Epidermal melanocyte (primary cell): ENCODE measurements around the gene ASPM.
"Not testable (repeated sequence)": the region's sequence is repeated elsewhere in the genome, so short reads cannot be mapped to it uniquely, and the experiment has no call there.

ENCODE experiments used
- DNase-seq: peaks from one replicate; pipeline ENCODE4 v3.0.0; 2011; ENCODE audit warnings: low spot score; ENCODE audit not compliant: insufficient read length

The ASPM gene

DNA sequence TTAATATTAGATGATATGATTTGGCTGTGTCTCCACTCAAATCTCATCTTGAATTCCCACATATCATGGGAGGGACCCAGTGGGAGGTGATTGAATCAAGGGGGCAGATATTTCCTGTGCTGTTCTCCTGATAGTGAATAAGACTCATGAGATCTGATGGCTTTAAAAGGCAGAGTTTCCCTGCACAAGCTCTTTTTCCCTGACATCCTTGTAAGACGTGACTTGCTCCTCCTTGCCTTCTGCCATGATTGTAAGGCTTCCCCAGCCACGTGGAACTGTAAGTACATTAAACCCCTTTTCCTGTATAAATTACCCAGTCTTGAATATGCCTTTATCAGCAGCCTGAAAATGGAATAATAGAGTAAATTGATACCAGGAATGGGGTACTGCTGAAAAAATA is 66.1 kb downstream of the ASPM start:
- DNase-seq: no peak

- DNase-seq: no peak
Observed at GRCh38 chr1:197076585-197076984, 69.9 kb downstream of the ASPM start.

- DNase-seq: no peak
Observed at GRCh38 chr1:197073978-197074377, 72.5 kb downstream of the ASPM start.

DNA sequence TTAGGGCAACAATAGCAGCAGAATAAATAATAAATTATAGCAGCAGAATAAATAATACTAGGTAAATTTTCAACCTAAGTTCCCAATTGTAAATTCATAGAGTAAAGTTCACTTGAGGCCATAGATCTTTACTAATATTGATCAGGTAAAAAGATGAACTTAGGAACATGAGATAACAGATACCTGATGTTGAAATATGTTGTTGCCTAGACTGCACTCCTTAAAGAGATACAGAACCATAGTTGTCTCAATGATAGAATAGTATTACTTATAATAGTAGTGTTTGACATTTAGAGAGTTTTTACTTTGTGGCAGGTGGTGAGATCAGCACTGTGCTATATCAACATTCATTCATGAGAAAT is 79.0 kb downstream of the ASPM start:
- no peak for DNase-seq

- no peak for DNase-seq
Observed at GRCh38 chr1:197066719-197067456, 79.6 kb downstream of the ASPM start, which contains the start of gene F13B. Gene F13B, minus strand, starts transcription at chr1:197067260. Its CDS starts 37 bp downstream, at chr1:197067223.

GRCh38 chr1:197066277-197066676 is 80.2 kb downstream of the ASPM start:
- DNase-seq: no peak

GRCh38 chr1:197065559-197065958 is 80.9 kb downstream of the ASPM start:
- DNase-seq: no peak

DNA sequence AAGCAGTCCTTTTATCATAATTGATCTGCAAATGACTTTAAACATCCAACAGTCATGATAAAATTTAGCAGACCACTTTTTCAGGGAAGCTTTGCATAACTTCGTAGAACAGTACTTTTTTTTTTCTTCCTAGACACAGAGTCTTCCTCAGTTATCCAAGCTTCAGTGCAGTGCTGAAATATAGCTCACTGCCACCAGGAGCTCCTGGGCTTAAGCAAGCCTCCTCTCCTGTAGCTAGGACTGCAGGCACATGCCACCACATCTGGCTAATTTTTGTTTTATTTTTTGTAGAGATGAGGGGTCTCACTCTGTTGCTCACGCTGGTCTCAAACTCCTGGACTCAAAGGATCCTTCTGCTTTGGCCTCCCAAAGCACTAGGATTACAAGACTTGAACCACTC is 83.3 kb downstream of the ASPM start:
- no peak for DNase-seq

GRCh38 chr1:197062692-197063091 is 83.8 kb downstream of the ASPM start:
- no peak for DNase-seq

DNA sequence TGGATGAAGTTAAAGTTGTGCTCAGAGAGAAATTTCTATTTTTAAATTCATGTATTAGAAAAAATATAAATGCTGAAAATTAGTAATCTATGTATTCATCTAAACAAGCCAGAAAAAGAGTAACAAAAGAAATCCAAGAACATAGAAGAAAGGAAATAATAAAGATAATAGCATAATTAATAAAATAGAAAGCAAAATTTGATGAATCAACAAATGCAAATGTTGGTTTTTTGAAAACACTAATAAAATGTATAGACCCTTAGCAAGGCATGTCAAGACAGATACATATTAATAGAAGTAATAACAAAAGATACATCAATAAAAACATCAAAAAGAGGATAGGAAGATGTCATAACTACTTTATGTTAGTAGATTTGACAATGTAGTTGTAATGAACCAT is 97.4 kb downstream of the ASPM start:
- no peak for DNase-seq

GRCh38 chr1:197042676-197043341 is 103.7 kb downstream of the ASPM start:
- DNase-seq: no peak

DNA sequence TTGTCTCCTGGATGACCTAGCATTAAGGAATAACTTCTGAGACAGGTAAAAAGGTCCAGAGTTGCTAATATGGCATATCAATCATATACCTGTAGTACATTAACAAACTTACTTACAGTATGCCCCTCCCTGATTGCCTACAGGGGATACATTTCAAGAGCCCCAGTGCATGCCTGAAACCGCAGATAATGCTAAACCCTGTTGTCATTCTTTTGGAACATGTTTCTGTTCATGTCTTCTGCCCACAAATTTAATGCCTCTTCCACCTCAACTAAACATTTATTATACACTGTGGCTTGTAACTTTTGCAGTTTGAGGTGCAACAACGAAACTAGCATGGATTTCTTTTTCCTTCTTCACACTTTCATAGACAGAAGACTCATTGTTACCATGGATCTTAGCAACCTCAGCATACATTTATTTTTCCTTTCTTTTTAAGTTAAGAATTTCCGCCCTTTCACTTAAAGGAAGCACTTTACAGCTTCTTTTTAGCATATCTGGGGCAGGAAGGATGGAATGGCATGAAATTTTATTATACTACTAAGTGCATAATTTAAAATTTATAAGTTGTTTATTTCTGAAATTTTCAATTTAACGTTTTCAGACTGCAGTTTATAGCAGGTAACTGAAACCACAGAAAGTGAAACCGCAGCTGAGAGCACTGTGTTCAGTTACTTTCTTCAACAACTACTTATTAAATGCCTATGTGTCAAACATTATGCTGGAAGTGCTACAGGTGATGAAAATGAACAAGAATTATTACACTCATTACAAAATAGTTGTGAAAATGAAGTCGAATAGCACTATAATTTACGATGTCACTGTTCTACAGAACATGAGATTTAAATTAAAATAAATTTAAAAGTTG is 104.7 kb downstream of the ASPM start:
- no peak for DNase-seq

DNA sequence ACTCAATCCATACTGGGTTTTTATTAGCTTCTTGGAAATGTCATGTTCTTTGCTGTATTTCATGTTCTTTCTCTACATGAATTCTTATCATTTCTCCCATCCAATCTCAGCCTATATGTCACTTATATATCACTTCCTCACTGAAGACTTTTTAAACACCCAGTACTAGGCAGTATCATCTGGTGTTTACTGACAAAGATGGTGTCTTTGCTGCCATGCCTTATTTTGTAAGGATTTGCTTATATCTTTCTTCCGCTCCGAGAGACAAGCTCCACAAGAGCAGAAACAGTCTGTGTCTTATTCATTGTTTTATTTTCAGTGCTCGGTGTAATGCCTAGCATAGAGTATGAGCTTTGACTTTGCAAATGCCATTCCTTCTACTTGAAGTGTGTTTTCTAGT is 109.6 kb downstream of the ASPM start:
- DNase-seq: no peak

- DNase-seq: not testable (repeated sequence)
Observed at GRCh38 chr1:197034631-197035339, 111.7 kb downstream of the ASPM start.
